NCI-H187 treated with DMSO at 0.1 percent for 48 hours (cell line): ENCODE results near the gene NOXO1.
"Not testable (repeated sequence)": the region's sequence is repeated elsewhere in the genome, so short reads cannot be mapped to it uniquely, and the experiment has no call there.

Source experiments
- DNase-seq: peaks from one replicate; lab custom pipeline; 2025; lab: John Stamatoyannopoulos, UW

Gene NOXO1

DNA sequence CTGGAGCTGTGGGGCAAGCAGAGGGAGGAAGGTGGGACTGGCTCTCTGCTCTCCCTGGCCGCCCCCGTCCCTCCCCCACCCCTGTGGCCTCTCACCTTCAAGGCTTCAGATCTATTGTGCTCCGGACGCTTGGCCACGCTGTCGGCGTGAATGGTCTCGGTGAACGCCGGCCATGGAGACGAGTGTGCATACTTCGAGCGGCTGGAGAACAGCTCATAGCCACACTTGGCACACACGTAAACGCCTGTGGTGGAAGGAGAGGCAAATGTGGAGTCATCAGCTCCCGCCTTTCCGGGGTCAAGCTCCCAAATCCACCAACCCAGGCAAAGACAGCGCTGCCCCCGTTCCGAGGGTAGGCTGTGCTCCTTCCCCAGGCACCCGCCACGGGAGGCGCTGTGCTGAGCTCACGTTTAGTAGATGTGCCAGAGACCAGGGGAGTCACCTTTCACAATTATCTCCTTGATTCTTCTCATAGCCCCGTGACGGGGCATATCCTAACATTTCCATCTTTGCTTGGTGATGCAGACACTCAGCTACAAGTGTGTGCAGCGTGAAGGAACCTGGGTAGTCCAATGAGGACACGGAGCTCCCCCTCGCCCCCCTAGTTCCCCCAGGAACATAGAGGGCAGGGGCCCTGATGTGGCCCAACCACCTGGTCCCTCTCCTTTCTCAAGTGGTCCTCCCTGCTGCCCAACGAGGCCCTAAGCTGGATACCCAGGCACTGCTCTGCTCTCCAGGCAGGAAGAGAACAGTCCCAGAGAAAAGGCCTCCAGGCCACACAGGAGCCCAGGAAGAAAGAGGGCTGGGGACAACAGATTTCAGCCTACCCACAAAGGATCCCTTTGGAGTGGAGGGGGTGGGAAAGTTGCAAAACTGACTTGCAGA is 39.9 kb downstream of the NOXO1 start:
- no peak for DNase-seq

DNA sequence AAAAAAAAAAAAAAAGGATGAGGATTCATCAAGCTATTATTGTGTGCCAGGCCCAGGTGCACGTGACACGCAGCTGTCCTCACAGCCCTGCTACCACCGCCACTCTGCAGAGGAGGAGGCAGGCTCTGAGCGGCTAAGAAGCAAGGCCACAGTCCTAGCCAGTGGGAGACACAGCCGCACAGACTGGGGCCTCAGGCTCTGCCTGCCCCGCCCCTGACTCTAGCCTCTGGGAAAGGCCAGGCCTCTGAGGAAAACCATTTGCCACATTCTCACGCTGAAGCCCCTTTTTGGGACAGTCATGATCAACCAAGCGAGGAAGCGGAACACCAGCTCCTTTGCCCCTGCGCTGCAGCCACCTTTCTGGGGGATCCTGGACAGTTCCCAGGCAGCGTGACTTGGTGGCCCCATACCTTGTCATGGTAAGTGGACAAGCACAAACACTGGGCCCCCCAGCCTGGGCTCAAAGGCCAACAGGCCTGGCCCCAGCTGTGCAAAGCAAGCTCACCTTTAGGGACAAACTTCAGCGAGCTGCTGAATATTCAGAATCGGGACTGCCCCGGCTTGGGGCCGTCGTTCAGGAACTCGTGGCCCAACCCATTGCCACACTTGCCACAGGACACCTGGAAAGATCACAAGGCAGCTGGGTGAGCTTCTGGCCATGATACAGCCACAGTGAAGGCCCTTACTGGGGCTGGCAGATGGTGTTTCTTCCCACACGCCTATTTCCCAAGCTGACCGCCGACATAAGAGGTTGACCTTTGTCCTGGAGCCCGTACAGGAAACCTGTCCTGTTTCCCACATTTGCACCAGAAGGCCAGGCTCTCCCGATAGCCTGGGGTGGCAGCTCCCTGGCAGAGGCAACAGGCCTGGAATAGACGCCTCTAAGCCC is 40.8 kb downstream of the NOXO1 start:
- DNase-seq = no peak

DNA sequence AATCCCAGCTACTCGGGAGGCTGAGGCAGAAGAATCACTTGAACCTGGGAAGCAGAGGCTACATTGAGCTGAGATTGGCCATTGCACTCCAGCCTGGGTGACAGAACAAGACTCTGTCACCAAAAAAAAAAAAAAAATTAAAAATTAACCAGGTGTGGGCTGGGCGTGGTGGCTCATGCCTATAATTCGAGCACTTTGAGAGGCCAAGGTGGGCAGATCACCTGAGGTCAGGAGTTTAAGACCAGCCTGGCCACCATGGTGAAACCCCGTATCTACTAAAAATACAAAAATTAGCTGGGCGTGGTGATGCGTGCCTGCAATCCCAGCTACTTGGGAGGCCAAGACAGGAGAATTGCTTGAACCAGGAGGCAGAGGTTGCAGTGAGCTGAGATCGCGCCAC is 41.4 kb downstream of the NOXO1 start:
- not testable (repeated sequence) for DNase-seq

DNA sequence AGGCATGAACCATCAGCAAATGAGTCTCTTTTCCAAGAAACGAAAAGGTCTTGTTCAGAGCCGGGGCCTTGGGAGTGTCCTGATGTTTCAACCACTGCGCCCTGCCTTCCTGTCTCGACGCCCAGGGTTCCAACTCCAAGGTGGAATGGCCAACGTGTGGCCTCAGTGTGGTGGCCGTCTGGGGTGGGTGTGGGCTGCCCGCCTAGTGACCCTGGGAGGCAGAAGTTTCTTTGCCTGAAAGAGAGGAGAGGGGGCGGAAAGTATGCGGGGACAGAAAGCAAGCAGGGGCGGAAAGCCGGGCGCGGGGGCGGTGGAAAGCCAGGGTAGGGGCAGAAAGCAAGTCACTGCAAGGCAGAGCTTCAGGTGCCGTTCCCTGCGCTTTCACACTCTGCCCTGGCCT is 42.4 kb downstream of the NOXO1 start:
- no peak for DNase-seq

DNA sequence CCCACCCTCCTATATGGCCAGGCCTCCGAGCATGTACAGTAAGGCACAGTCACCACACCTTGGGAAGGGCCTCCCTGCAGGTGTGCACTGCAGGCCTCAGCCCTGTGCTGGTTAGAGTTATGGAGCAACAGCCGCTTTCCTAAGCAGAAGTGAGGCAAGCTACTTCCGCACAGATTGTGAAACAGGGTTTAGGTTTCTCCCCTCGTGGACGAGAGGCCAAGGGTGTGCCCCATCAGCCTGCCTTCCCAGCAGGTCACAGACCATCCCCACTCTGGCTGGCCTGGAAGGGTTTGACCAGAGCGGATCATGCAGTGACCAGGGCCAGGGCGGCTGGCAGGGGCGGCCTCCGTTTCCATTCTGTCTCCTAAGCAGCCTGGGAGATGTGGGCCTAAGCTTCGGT is 43.0 kb downstream of the NOXO1 start:
- no peak for DNase-seq

DNA sequence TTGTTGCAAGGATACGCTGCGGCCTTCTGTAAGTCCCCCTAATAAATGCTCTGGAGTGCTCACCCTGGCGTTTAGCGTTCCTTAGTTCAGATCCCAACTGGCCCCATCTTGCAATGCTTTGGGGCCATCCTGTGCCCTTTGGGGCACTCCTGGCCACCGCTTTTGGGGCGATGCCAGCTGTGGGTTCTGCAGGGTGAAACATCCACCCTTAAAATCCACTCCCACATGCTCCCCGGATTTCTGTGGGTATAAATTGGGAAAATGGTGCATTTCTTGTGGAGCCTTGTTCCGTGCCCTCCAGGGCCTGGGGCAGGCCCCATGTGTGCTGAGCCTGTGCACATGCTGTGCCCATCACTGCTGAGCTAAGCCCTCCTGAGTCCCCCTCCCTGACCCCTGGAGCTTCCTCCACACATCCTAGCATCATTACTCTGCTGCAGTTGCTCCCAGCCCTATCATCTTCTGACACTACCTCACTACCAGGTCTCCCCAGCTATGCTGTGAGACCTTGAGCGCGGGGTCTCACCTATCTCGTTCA is 44.3 kb downstream of the NOXO1 start:
- no peak for DNase-seq

DNA sequence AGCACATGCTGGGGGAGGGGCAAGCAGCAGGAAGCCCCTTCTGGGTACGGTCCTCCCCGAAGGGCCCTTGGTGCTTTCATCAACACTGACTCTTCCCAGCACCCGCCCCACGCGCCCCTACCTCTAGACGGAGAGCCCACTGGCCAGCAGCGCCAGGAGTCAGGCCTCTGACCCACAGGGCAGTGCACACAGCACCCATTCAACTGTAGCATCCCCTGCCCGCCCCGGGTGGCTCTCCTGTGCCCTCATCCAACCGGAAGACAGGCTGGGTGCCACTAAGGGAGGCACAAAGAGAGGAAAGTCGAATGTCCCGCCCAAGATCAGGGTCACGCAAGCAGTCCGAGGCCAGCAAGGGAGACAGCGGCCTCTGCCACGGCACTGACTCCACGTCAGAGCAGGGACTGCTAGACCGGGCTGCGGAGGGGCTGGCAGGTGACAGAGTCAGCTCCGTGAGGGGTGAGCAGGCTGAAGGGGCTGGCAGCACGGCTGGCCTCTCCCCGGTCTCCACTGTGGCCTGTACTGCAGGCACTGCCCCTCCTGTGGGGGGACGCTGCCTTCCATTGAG is 48.1 kb downstream of the NOXO1 start:
- DNase-seq = no peak

DNA sequence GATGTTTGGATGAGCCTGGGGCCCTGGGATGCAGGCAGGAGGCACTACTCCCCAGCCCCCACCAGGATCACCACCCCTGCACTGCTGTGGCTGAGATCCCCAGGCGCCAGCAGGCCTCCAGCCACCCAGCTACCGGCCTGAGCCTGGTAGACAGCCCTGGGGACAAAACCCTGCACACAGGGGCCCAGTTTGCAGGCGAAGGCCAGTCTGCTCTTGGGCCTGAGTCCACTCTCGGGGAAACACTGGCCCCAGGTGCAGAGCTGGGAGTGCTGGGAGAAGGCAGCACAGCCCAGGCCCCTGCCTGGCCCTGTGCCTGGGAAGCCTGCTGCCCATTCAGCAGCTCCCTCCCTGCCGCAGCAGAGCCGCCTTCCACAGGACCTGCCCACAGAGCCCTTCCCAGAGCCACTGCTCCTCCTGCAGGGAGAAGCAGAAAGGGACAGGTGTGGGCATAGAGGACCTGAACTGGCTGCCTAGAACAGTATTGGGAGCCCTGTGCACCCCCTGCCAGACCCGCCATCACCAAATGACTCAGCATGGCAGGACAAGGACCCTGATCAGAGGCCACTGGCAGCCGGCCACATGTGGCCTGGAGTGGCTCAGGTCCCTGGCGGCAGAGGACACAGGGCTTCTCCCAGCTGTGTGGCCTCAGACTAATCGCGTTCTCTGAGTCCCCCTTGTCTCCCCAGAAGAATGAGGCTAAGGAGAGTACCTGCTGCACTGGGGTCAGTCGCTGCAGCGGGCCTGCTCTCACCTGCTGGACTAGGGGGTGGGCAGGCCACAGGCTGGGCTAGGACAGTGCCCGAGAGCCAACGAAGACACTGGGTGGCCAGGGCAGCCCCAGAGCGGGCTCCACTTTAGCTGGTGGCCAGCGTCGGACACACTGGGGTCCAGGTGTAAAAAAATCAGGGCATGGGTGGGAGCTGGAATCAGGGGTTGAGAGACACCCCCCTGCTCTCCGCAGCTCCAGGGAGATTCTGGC is 48.9 kb downstream of the NOXO1 start:
- DNase-seq = no peak

DNA sequence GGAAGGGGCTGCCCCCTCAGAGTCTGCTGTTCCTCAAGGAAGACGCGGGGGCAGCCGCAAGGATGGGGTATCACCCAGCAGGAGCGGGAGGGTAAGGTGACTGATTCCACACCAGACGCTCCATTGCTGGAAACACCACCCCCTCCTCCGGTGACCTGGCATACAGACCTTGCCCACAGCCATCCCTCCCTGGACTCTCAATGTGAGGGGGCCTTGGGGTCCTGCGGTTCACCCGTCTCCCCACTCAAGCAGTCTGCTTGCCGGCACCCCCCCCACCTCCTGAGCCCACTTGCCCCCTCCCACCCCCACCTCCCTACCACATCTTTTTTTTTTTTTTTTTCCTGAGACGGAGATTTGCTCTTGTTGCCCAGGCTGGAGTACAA is 50.9 kb downstream of the NOXO1 start:
- no peak for DNase-seq

DNA sequence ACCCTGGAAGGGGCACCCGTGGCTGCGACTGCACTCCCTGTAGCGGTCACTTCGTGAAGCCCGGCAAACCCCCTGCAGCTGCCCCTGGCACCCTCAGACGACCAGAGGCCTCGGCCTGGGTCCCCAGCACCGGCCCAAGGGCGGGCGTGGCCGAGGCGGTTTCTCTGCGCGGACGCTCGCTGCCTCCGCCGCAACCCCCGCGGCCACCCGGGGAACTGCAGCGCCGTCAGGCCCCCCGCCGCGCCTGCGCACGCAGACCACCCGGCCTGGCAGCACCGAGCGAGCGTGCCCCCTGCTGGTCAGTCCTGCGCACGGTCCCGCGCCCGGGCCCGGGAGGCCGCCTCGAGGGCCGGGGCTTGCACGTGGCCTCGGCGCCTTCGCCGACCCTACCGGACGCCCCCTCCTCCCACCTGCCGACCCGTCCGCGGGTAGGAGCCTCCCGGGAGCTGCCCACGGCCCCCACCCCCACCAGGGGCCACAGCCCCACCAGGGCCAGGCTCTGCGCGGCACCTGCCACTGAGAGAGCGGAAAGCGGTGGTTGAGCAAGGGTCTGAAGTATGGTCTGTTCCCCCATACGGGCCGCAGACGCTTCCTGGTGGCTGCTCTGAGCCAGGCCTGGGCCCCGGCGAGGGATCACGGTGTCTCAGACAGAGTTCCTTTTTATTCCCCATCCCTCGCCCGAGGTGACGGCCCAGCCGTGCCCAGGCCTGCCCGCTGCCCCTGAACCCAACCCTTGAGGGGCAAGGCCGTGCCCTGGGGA is 51.5 kb downstream of the NOXO1 start:
- peak; percentile 41 for DNase-seq

DNA sequence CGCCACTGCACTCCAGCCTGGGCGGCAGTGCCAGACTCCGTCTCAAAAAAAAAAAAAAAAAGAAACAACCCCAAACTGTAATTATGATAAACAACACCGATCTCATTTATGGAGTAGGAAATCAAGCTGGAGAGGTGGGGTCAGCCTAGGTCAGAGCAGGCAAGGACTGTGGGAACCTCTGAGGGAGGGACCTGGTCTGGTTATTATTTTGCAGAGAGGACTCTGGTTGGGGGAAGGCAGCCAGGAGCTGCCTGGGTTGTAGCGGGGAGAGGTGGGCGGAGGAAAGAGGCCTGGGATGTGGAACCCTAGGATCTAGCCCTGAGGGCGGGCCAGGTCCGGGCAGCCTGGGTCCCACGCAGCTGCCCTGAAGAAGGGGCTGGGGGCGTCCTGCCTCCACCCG is 52.2 kb downstream of the NOXO1 start:
- no peak for DNase-seq
